RWPE1 (cell line): ENCODE results near the gene ERC2.

Experiments used
- CTCF ChIA-PET: fragments of 350-600 bp; sonication (Branson Sonifier 250); formaldehyde crosslinking; extraction: SDS; loops from one replicate; lab custom pipeline; 2021; lab: Yijun Ruan, JAX
- POLR2A ChIA-PET: fragments of 400-600 bp; formaldehyde crosslinking; extraction: SDS; loops from one replicate; lab custom pipeline; 2020; ENCODE audit warnings: antibody characterized with exemption; ENCODE audit not compliant: low non-redundant PET; lab: Yijun Ruan, JAX
- DNase-seq: peaks from one replicate; pipeline ENCODE4 v3.0.0; 2012; ENCODE audit warnings: low spot score
- H3K27ac ChIP-seq: fragments of 450-650 bp; 2 replicates; pipeline ENCODE4 v1.5.1; 2017
- TF ChIP-seq, protein P1 (sequence below): fragments of 450-650 bp; conservative IDR thresholded peaks from 2 replicates; pipeline ENCODE4 v1.5.1; 2017; ENCODE audit warnings: low read depth, mild to moderate bottlenecking

ERC2 gene

DNA sequence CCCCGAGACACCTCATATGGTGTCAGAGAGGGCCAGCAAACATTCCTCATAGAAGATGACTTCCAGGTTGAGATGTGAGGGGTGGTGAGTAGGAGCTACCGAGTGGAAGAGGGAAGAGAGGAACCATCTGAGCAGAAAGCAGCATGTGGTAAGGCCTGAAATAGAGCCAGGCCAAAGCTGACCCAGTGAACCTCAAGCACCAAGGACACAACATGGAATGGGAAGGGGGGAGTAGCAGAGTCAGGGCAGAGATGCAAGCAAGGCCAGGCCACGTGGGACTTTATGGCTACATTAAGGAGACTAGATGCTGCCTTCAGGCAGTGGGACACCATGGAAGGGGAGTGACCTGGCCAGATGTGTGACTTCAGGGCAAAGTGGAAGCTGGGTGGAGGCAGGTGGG lies 942.8 kb downstream of the ERC2 start:
- POLR2A ChIA-PET = no interaction called here
- DNase-seq = no peak
- TF ChIP-seq, protein P1, sequence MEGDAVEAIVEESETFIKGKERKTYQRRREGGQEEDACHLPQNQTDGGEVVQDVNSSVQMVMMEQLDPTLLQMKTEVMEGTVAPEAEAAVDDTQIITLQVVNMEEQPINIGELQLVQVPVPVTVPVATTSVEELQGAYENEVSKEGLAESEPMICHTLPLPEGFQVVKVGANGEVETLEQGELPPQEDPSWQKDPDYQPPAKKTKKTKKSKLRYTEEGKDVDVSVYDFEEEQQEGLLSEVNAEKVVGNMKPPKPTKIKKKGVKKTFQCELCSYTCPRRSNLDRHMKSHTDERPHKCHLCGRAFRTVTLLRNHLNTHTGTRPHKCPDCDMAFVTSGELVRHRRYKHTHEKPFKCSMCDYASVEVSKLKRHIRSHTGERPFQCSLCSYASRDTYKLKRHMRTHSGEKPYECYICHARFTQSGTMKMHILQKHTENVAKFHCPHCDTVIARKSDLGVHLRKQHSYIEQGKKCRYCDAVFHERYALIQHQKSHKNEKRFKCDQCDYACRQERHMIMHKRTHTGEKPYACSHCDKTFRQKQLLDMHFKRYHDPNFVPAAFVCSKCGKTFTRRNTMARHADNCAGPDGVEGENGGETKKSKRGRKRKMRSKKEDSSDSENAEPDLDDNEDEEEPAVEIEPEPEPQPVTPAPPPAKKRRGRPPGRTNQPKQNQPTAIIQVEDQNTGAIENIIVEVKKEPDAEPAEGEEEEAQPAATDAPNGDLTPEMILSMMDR = no peak
- CTCF ChIA-PET = no interaction called here
- H3K27ac ChIP-seq = peak overlapping the region; percentile 67

DNA sequence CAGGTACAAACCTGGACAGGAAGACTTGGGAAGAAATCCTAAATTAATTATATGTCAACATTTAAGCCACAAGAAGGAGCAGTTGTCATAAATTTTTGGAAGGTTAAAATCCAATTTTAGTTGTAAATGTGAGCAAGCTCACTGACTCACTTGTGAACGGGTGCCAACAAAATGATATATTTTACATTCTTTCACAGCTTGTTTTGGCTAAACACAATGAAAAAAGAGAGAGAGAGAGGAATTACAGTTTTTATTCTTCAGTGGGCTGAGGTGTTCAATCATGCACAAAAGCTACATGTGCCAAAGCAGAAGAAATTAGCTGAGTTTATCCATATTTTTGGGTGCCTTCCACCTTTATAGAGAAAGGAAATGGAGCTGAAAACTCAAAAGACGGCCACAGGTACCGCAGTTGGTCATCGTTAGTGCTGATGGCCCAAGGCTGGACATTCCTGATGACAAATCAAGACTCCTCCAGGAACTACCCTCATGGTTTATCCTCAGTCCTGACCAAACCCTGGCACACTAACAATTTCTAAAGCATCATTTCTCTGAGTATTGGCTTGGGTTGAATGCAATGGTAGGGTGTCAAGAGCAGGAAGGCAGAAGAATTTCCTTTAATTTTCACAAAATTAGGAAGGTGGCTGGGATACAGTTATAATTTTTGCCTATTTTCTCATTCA lies 943.6 kb downstream of the ERC2 start:
- CTCF ChIA-PET = no interaction called here
- POLR2A ChIA-PET = no interaction called here

DNA sequence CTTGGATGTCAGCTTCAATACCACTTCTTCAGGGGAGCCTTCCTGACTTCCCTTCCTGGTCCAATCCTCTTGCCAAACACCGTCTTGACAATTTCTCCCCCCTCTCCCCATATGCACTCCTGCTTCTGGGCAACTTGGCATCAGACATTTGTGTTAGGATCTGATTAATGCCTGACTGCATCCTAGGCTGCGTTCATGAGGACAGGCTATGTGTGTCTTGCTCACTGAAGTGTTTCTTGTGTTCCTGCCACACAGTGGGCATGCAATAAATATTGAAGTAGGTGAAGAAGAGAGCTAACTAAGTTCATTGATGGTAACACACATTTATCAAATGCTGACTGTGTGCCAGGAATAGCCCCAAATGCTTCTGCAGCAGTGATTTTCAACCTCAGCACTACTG lies 944.8 kb downstream of the ERC2 start:
- CTCF ChIA-PET = interaction anchor here (0.6 kb wide), 1 partner anchor 201 kb away, joined by 4 read pairs; no protein-coding TSS in a partner anchor
- H3K27ac ChIP-seq = no peak overlapping the region
- POLR2A ChIA-PET = no interaction called here
- no peak for DNase-seq
- TF ChIP-seq, protein P1 = no peak

More for the DNA sequence above, 943.6 kb downstream of the ERC2 start:
- TF ChIP-seq, protein P1 = no peak
- DNase-seq = peak; percentile 53
- peak overlapping the region; percentile 77 for H3K27ac ChIP-seq

DNA sequence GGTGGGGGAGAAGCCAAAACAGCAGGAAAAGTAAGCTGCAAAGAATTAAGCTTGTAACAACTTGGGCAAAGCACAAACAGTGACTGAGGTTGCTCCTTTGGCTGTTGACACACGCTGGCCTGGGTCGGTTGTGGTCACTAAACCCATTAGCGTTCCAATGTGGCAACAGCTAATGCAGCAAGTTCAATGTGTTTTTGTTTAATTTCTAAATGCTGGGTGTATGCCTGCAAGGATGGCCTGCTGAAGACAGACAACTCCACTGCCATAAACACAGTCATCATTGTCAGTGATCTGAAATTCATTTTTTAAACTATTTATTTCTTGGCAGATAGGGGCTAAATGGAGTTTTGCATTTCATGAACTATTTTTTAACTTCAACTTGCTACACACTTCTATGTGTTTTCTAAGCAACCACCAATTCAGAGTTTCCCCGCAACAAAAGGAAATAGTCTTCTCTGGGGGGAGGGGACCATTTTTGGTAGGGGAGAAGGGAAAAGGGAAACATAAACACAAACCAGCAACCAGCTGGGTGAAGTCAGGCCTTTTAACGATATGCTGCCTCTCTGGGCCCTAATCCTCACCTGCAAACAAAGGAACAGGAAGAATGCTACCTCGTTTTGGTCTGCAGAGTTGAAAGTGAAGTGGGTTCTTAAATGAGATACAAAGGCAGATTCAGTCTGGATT lies 946.4 kb downstream of the ERC2 start:
- DNase-seq = no peak
- H3K27ac ChIP-seq = peak overlapping the region; percentile 65
- POLR2A ChIA-PET = no interaction called here
- CTCF ChIA-PET = interaction anchor here (0.6 kb wide), 1 partner anchor 692 kb away, joined by 3 read pairs; no protein-coding TSS in a partner anchor
- TF ChIP-seq, protein P1 = no peak

DNA sequence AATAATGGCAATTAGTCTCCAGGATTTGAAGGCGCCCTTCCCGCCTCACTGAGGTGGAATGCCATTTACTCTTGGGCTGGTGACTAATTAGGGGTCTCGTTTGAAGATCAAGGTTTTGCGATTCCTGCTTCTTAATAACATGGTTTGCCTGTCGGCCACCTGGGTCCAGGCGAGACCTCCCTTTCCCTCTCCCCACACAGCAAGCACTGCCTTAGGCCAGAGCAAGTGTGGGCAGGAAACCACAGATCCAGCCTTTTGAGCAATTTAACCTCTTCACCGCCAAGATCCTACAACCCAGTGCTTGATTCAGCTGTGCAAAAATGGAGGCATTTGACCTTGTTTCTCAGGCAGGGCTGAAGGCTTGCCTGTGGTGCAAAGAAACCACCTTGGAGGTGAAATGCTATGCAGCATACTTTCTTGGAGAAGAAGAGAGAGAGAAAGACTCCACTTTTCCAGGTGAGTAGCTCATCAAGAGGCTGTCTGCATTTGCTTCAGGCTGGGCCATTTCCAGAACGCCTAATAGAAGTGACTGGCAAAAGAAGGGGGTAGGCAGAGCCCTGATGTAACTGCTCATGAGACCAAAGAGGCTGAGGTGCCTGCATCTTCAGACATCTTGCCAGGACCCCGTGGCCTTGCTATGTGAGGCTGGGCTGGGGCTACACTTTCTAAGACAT lies 947.1 kb downstream of the ERC2 start:
- CTCF ChIA-PET = interaction anchor here (0.6 kb wide), 1 partner anchor 691 kb away, joined by 3 read pairs; no protein-coding TSS in a partner anchor
- peak overlapping the region; percentile 65 for H3K27ac ChIP-seq
- no peak for DNase-seq
- TF ChIP-seq, protein P1 = no peak
- POLR2A ChIA-PET = no interaction called here

DNA sequence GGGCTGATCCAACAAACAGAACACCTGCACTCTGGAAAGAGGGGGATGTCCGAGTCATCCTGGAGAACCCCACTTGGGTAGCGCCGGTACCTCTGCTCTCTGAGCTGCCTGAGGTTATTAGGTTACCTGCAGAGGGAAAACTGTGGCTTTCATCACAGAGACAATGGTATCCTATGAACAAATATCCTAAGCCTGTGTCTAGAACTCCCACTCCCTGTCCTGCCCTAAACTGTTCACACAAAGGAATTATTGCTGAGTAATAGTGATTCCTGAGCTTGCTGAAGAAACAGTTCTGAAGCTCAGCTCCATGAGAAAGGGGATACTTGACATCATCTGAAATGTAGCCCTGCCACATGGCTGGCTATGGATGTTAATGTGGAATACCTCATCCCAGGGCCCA lies 949.2 kb downstream of the ERC2 start:
- POLR2A ChIA-PET = no interaction called here
- no peak overlapping the region for H3K27ac ChIP-seq
- TF ChIP-seq, protein P1 = no peak
- CTCF ChIA-PET = no interaction called here
- peak; percentile 9 for DNase-seq
